Suprapubic skin (tissue), 3 donors: ENCODE results near the gene RUNX2.

Source experiments
- CTCF ChIP-seq, 2 donors: fragments of 200-600 bp in 1 of 2; fragments of 450-650 bp in 1 of 2; sonication (generic) in 1 of 2; IDR thresholded peaks; one replicate each; pipeline ENCODE4 v1.5.1; 2016 to 2019; ENCODE audit warnings: antibody characterized with exemption in 2 of 2, mild to moderate bottlenecking in 1 of 2, moderate library complexity in 1 of 2
- EP300 ChIP-seq: sonication (generic); formaldehyde crosslinking; IDR thresholded peaks from one replicate; pipeline ENCODE4 v1.6.1; 2017; ENCODE audit warnings: antibody characterized with exemption
- POLR2A ChIP-seq, 2 donors: fragments of 450-650 bp; IDR thresholded peaks; one replicate each; pipeline ENCODE4 v1.6.1; 2017; ENCODE audit warnings: antibody characterized with exemption in 2 of 2, mild to moderate bottlenecking in 2 of 2, moderate library complexity in 2 of 2

- no peak for TF ChIP-seq EP300
- TF ChIP-seq CTCF (IDR thresholded peaks at IDR 0.05), result no peak
- TF ChIP-seq POLR2A (IDR thresholded peaks at IDR 0.05), result no peak
Measured at GRCh38 chr6:45327956-45328522, at the start of gene RUNX2.
